SK-N-SH treated with all-trans-retinoic acid at 6 μM for 48 hours (cell line): Measurements from ENCODE around the gene ACBD4.
A peak's percentile ranks its signal among the peaks of the same experiment; 100 is the strongest.

Experiments
- ATAC-seq: fragments of 200-7000 bp; cut with Tn5 transposase; 3 replicates; pipeline ENCODE4 v1.9.1; 2020; ENCODE audit warnings: mild to moderate bottlenecking, moderate library complexity
- ARNTL ChIP-seq: fragments of 450-650 bp; formaldehyde crosslinking; IDR thresholded peaks from 2 replicates; pipeline ENCODE4 v1.5.0; 2020; ENCODE audit warnings: low read depth, mild to moderate bottlenecking, moderate library complexity, borderline replicate concordance
- BACH2 ChIP-seq: fragments of 250-450 bp; sonication (Bioruptor Pico); IDR thresholded peaks from 2 replicates; pipeline ENCODE4 v1.9.0; 2021; ENCODE audit warnings: mild to moderate bottlenecking, borderline replicate concordance
- CREB5 ChIP-seq: fragments of 250-450 bp; sonication (Bioruptor Pico); IDR thresholded peaks from 2 replicates; pipeline ENCODE4 v1.5.1; 2020; ENCODE audit warnings: low read depth, mild to moderate bottlenecking, moderate library complexity
- CSDC2 ChIP-seq: fragments of 250-450 bp; sonication (Bioruptor Pico); IDR thresholded peaks from 2 replicates; pipeline ENCODE4 v1.5.0; 2020; ENCODE audit warnings: mild to moderate bottlenecking, moderate library complexity
- GLIS3 ChIP-seq: fragments of 250-450 bp; sonication (Bioruptor Pico); IDR thresholded peaks from 2 replicates; pipeline ENCODE4 v1.5.0; 2020; ENCODE audit warnings: mild to moderate bottlenecking, moderate library complexity
- PPARA ChIP-seq: fragments of 250-450 bp; sonication (Bioruptor Pico); IDR thresholded peaks from 2 replicates; pipeline ENCODE4 v1.5.0; 2020; ENCODE audit warnings: mild to moderate bottlenecking, borderline replicate concordance
- RARB ChIP-seq: fragments of 250-450 bp; sonication (Bioruptor Pico); IDR thresholded peaks from 2 replicates; pipeline ENCODE4 v1.8.0; 2021; ENCODE audit warnings: mild to moderate bottlenecking, moderate library complexity
- SNAI2 ChIP-seq: fragments of 250-450 bp; sonication (Bioruptor Pico); IDR thresholded peaks from 2 replicates; pipeline ENCODE4 v1.5.0; 2020; ENCODE audit warnings: mild to moderate bottlenecking, moderate library complexity
- TCF4 ChIP-seq: fragments of 250-450 bp; sonication (Bioruptor Pico); IDR thresholded peaks from 2 replicates; pipeline ENCODE4 v1.8.0; 2021; ENCODE audit warnings: mild to moderate bottlenecking, moderate library complexity, borderline replicate concordance
- TOX ChIP-seq: fragments of 250-450 bp; sonication (Bioruptor Pico); IDR thresholded peaks from 2 replicates; pipeline ENCODE4 v1.8.0; 2021; ENCODE audit warnings: mild to moderate bottlenecking, moderate library complexity, borderline replicate concordance
- ZC3H10 ChIP-seq: fragments of 250-450 bp; sonication (Bioruptor Pico); IDR thresholded peaks from 2 replicates; pipeline ENCODE4 v1.5.1; 2021; ENCODE audit warnings: mild to moderate bottlenecking, moderate library complexity
- ZFP3 ChIP-seq: fragments of 250-450 bp; sonication (Bioruptor Pico); IDR thresholded peaks from 2 replicates; pipeline ENCODE4 v1.5.0; 2020; ENCODE audit warnings: mild to moderate bottlenecking, moderate library complexity
- ZFP30 ChIP-seq: fragments of 450-650 bp; formaldehyde crosslinking; IDR thresholded peaks from 2 replicates; pipeline ENCODE4 v1.5.0; 2022; ENCODE audit warnings: mild to moderate bottlenecking, moderate library complexity
- ZNF565 ChIP-seq: fragments of 450-650 bp; formaldehyde crosslinking; conservative IDR thresholded peaks from 2 replicates; pipeline ENCODE4 v1.5.0; 2020; ENCODE audit warnings: low read depth, mild to moderate bottlenecking, moderate library complexity
- ZNF70 ChIP-seq: fragments of 450-650 bp; formaldehyde crosslinking; IDR thresholded peaks from 2 replicates; pipeline ENCODE4 v1.5.0; 2020; ENCODE audit warnings: mild to moderate bottlenecking, moderate library complexity
- ZNF8 ChIP-seq: fragments of 450-650 bp; formaldehyde crosslinking; IDR thresholded peaks from 2 replicates; pipeline ENCODE4 v1.5.0; 2020; ENCODE audit warnings: mild to moderate bottlenecking, moderate library complexity
- TF ChIP-seq, protein P1 (sequence below): fragments of 250-450 bp; sonication (Bioruptor Pico); IDR thresholded peaks from 2 replicates; pipeline ENCODE4 v1.8.0; 2021; ENCODE audit warnings: low read depth, mild to moderate bottlenecking, moderate library complexity, borderline replicate concordance
- TF ChIP-seq, protein P2 (sequence below): fragments of 250-450 bp; sonication (Bioruptor Pico); IDR thresholded peaks from 2 replicates; pipeline ENCODE4 v1.8.0; 2020; ENCODE audit warnings: mild to moderate bottlenecking, moderate library complexity, borderline replicate concordance
- TF ChIP-seq, protein P3 (sequence below): fragments of 250-450 bp; sonication (Bioruptor Pico); IDR thresholded peaks from 2 replicates; pipeline ENCODE4 v1.5.1; 2021; ENCODE audit warnings: mild to moderate bottlenecking, moderate library complexity

The ACBD4 gene

DNA sequence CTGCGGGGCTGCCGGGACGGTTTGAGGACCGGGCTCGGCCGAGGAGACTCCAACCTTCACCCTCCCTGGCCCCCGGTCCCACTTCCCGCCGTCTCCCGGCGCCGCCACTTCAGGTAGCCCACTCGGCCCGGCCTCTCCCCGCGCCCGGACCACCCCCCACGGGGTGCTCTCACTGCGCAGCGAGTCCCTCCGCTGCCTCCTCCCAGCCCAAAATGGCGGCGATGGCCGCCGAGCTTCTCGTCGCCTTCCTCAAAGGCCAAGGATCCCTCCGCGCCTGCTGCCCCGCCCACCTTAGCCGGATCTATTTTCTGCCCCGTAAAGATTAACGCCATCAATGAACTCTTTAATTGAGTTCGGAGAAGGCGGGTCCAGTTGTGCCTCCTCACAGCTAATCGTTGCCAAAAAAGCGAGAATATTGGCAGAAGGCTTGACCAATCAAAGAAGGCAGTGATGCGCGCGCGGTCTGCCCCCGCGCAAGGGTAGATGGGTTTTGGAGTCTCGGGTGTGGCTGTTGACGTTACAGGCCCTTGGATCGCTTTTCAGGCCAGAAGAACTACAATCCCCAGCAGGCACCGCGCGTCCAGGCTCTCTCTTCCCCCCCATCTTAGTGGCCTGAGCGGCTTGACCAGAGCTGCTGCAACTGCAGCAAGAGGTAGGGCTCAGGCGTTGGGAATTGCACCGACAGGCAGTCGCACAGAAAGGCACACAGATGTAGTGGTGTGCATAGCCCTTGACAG lies 26.0 kb downstream of the ACBD4 start, which contains the start of gene HEXIM2:
Gene HEXIM2, plus strand, starts transcription at position 588 of the 737 bp plus-strand sequence. CDS start 919 bp downstream, outside the sequence.
- 0 out of 2 replicates have a peak, but pooled peaks have one; percentile 11 for TF ChIP-seq ZNF70 (CRISPR knock-in tag)
- TF ChIP-seq ZNF8 (CRISPR knock-in tag): 0 out of 2 replicates have a peak, but pooled peaks have one; percentile 48
- TF ChIP-seq ZNF565 (CRISPR knock-in tag): no peak
- TF ChIP-seq, protein P1, sequence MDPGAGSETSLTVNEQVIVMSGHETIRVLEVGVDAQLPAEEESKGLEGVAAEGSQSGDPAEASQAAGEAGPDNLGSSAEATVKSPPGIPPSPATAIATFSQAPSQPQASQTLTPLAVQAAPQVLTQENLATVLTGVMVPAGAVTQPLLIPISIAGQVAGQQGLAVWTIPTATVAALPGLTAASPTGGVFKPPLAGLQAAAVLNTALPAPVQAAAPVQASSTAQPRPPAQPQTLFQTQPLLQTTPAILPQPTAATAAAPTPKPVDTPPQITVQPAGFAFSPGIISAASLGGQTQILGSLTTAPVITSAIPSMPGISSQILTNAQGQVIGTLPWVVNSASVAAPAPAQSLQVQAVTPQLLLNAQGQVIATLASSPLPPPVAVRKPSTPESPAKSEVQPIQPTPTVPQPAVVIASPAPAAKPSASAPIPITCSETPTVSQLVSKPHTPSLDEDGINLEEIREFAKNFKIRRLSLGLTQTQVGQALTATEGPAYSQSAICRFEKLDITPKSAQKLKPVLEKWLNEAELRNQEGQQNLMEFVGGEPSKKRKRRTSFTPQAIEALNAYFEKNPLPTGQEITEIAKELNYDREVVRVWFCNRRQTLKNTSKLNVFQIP (CRISPR knock-in tag): no peak
- TF ChIP-seq PPARA (CRISPR knock-in tag): no peak
- no peak for TF ChIP-seq CSDC2 (CRISPR knock-in tag)
- TF ChIP-seq, protein P2, sequence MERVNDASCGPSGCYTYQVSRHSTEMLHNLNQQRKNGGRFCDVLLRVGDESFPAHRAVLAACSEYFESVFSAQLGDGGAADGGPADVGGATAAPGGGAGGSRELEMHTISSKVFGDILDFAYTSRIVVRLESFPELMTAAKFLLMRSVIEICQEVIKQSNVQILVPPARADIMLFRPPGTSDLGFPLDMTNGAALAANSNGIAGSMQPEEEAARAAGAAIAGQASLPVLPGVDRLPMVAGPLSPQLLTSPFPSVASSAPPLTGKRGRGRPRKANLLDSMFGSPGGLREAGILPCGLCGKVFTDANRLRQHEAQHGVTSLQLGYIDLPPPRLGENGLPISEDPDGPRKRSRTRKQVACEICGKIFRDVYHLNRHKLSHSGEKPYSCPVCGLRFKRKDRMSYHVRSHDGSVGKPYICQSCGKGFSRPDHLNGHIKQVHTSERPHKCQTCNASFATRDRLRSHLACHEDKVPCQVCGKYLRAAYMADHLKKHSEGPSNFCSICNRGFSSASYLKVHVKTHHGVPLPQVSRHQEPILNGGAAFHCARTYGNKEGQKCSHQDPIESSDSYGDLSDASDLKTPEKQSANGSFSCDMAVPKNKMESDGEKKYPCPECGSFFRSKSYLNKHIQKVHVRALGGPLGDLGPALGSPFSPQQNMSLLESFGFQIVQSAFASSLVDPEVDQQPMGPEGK (CRISPR knock-in tag): 0 out of 2 replicates have a peak, but pooled peaks have one; percentile 1
- no peak for TF ChIP-seq TCF4 (CRISPR knock-in tag)
- no peak for TF ChIP-seq ZFP3 (CRISPR knock-in tag)
- TF ChIP-seq SNAI2 (CRISPR knock-in tag): no peak
- TF ChIP-seq ZC3H10: no peak
- peak; percentile 95 for ATAC-seq

GRCh38 chr17:45162025-45162687 lies 26.7 kb downstream of the ACBD4 start:
- TF ChIP-seq ZNF8 (CRISPR knock-in tag) (no peak), ZNF565 (CRISPR knock-in tag) (no peak), BACH2 (CRISPR knock-in tag) (no peak), SNAI2 (CRISPR knock-in tag) (no peak), PPARA (CRISPR knock-in tag) (no peak), GLIS3 (CRISPR knock-in tag) (no peak), ZFP30 (CRISPR knock-in tag) (no peak), CREB5 (CRISPR knock-in tag) (no peak), CSDC2 (CRISPR knock-in tag) (no peak), ZC3H10 (no peak), ZNF70 (CRISPR knock-in tag) (no peak), ARNTL (CRISPR knock-in tag) (no peak), TCF4 (CRISPR knock-in tag) (no peak), TOX (CRISPR knock-in tag) (no peak), RARB (CRISPR knock-in tag) (no peak), ZFP3 (CRISPR knock-in tag) (no peak)
- TF ChIP-seq, protein P2 (CRISPR knock-in tag): no peak
- TF ChIP-seq, protein P3, sequence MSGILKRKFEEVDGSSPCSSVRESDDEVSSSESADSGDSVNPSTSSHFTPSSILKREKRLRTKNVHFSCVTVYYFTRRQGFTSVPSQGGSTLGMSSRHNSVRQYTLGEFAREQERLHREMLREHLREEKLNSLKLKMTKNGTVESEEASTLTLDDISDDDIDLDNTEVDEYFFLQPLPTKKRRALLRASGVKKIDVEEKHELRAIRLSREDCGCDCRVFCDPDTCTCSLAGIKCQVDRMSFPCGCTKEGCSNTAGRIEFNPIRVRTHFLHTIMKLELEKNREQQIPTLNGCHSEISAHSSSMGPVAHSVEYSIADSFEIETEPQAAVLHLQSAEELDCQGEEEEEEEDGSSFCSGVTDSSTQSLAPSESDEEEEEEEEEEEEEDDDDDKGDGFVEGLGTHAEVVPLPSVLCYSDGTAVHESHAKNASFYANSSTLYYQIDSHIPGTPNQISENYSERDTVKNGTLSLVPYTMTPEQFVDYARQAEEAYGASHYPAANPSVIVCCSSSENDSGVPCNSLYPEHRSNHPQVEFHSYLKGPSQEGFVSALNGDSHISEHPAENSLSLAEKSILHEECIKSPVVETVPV (CRISPR knock-in tag): no peak
- peak; percentile 2; the same call in 1 of the 3 replicates for ATAC-seq
